DND-41 (cell line): ENCODE measurements around the gene ACIN1.
A peak's percentile ranks its signal among the peaks of the same experiment; 100 is the strongest.

Experiments
- ATAC-seq: fragments of 200-7000 bp; cut with Tn5 transposase; 3 replicates; pipeline ENCODE4 v1.9.1; 2021; ENCODE audit warnings: low read depth; ENCODE audit not compliant: insufficient read depth
- DNase-seq: peaks from one replicate; pipeline ENCODE4 v3.0.0-alpha.2; 2020
- H2AFZ ChIP-seq: 2 replicates; pipeline ENCODE4 v1.6.0; 2012; ENCODE audit warnings: low read depth, low read length
- H3K27ac ChIP-seq: 2 replicates; pipeline ENCODE4 v1.5.1; 2012; ENCODE audit warnings: low read length, inconsistent platforms
- H3K27me3 ChIP-seq: fragments of 200-600 bp; sonication (generic); 2 replicates; pipeline ENCODE4 v1.6.0; 2012; ENCODE audit warnings: low read length, mild to moderate bottlenecking, inconsistent platforms; ENCODE audit not compliant: insufficient read depth, poor library complexity
- H3K36me3 ChIP-seq: 2 replicates; pipeline ENCODE4 v1.5.1; 2012; ENCODE audit warnings: low read length, inconsistent platforms; ENCODE audit not compliant: insufficient read depth
- H3K4me1 ChIP-seq: 2 replicates; pipeline ENCODE4 v1.5.1; 2012; ENCODE audit warnings: mild to moderate bottlenecking, low read length; ENCODE audit not compliant: insufficient read depth
- H3K4me2 ChIP-seq: 2 replicates; pipeline ENCODE4 v1.6.0; 2012; ENCODE audit warnings: mild to moderate bottlenecking, moderate library complexity, low read length, inconsistent platforms; ENCODE audit not compliant: insufficient read depth
- H3K4me3 ChIP-seq, 2 experiments: fragments of 200-600 bp in 1 of 2; shearing (Covaris generic) in 1 of 2; 2 replicates each; pipeline ENCODE4 v1.5.1; 2012 to 2016; ENCODE audit warnings: inconsistent platforms in 2 of 2, low read length in 2 of 2, mild to moderate bottlenecking in 2 of 2, low read depth in 1 of 2, moderate library complexity in 1 of 2
- H3K79me2 ChIP-seq: 2 replicates; pipeline ENCODE4 v1.6.0; 2012; ENCODE audit warnings: low read length, inconsistent platforms; ENCODE audit not compliant: insufficient read depth
- H3K9ac ChIP-seq: 2 replicates; pipeline ENCODE4 v1.6.0; 2012; ENCODE audit warnings: low read depth, mild to moderate bottlenecking, inconsistent platforms, low read length, moderate library complexity
- H3K9me3 ChIP-seq: 2 replicates; pipeline ENCODE4 v1.5.1; 2012; ENCODE audit warnings: low read length, moderate library complexity, mild to moderate bottlenecking, inconsistent platforms; ENCODE audit not compliant: insufficient read depth, severe bottlenecking
- H4K20me1 ChIP-seq: 2 replicates; pipeline ENCODE4 v1.6.0; 2012; ENCODE audit warnings: low read length; ENCODE audit not compliant: insufficient read depth
- CTCF ChIP-seq: IDR thresholded peaks from 2 replicates; pipeline ENCODE4 v1.5.1; 2012; ENCODE audit warnings: borderline replicate concordance, low read length, moderate library complexity, mild to moderate bottlenecking; ENCODE audit not compliant: poor library complexity, severe bottlenecking; ENCODE audit errors: extremely low read depth
- EZH2 ChIP-seq: IDR thresholded peaks from 3 replicates; pipeline ENCODE4 v1.6.1; 2012; ENCODE audit warnings: borderline replicate concordance, low read depth, mild to moderate bottlenecking, moderate library complexity, low read length, inconsistent platforms; ENCODE audit not compliant: severe bottlenecking

The ACIN1 gene

GRCh38 chr14:23040100-23040499 lies 54.8 kb downstream of the ACIN1 start:
- Histone ChIP-seq H3K27me3 (peaks cover 2% of the 10 kb centered on the region), H4K20me1 (no peaks in the 10 kb centered on the region), H3K27ac (no peak overlapping the region), H3K9ac (no peak overlapping the region), H3K4me3 (no peak overlapping the region), H3K4me2 (no peak overlapping the region), H3K79me2 (no peaks in the 10 kb centered on the region), H2AFZ (no peak overlapping the region), H3K36me3 (no peaks in the 10 kb centered on the region), H3K9me3 (no peaks in the 10 kb centered on the region), H3K4me1 (peaks cover 9% of the 10 kb centered on the region)
- DNase-seq (no peak), ATAC-seq (no peak)
- no peak for TF ChIP-seq CTCF
- TF ChIP-seq EZH2, result no peak

DNA sequence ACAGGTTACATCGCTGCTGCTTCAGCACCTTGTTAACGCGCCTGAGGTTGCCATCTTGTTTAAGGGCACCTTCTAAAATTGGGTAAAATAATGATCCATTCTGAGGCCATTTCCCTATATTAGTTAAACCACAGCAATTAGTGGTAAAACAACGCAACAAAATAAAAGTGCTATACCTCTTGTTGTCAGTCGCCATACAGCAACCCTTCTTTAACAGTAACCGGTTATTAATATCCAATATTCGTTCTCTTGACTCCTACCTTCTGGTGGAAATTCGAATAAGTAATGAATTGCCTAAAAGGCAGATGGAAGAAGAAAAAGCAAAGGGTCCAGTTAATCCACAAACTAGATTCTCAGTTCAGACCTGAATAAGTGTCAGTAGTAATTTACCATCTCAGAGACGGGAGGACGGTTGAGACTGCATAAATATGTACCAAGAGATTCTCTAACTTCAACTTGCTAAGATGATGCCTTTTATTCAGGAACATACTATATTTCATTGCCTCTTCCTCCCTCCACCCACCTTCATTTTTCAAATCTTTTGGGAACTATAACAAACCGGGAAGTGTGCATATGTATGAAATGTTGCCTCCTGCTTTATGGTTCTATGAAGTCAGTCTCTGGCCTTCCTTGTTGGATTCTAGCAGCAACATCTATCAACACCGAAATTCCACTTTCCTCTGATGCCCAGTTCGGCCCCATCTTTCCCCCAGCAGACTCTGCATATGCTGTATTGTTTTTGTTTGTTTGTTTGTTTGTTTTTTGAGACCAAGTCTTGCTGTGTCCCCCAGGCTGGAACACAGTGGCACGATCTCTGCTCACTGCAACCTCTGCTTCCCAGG lies 59.4 kb downstream of the ACIN1 start:
- TF ChIP-seq EZH2, result no peak
- no peak for TF ChIP-seq CTCF
- H3K9me3 ChIP-seq, result no peaks in the 10 kb centered on the region
- peaks cover 32% of the 10 kb centered on the region for H3K79me2 ChIP-seq
- no peak for ATAC-seq
- H3K36me3 ChIP-seq, result peaks cover 29% of the 10 kb centered on the region
- H3K4me1 ChIP-seq, result peaks cover 39% of the 10 kb centered on the region
- H3K9ac ChIP-seq, result peak overlapping the region; percentile 75
- H3K27me3 ChIP-seq, result no peaks in the 10 kb centered on the region
- H3K4me3 ChIP-seq, result peak overlapping the region in 1 of 2 experiments; percentile 83; a peak in 3 of 4 replicates
- H2AFZ ChIP-seq, result peak overlapping the region; percentile 72
- no peaks in the 10 kb centered on the region for H4K20me1 ChIP-seq
- DNase-seq, result no peak
- H3K27ac ChIP-seq, result peak overlapping the region; percentile 90
- H3K4me2 ChIP-seq, result peak overlapping the region; percentile 80

GRCh38 chr14:23034498-23035302 lies 60.2 kb downstream of the ACIN1 start, which contains the start of gene PSMB5:
PSMB5 (minus strand) TSS chr14:23034900; CDS start chr14:23034881, 19 bp downstream.
- Histone ChIP-seq H2AFZ (peak within 1 kb of the TSS; percentile 72), H3K9ac (peak within 1 kb of the TSS; percentile 75), H3K36me3 (peaks cover 32% of the 10 kb centered on the region), H4K20me1 (no peaks in the 10 kb centered on the region), H3K4me3 (peak within 1 kb of the TSS; percentile 50 to 83), H3K4me1 (peaks cover 39% of the 10 kb centered on the region), H3K9me3 (no peaks in the 10 kb centered on the region), H3K27ac (peak within 1 kb of the TSS; percentile 90), H3K79me2 (peaks cover 32% of the 10 kb centered on the region), H3K4me2 (peak within 1 kb of the TSS; percentile 80), H3K27me3 (no peaks in the 10 kb centered on the region)
- DNase-seq (peak; percentile 94), ATAC-seq (peak; percentile 92)
- TF ChIP-seq EZH2, result no peak
- TF ChIP-seq CTCF, result no peak
